AG10803 (cell line): ENCODE data around the gene MEIS1.
A peak's percentile ranks its signal among the peaks of the same experiment; 100 is the strongest.

ENCODE experiments used
- DNase-seq: peaks from one replicate; pipeline ENCODE4 v3.0.0; 2010; ENCODE audit warnings: low read depth
- H3K4me3 ChIP-seq: 2 replicates; pipeline ENCODE4 v1.5.1; 2011; ENCODE audit warnings: mild to moderate bottlenecking, low read length, control low read depth
- CTCF ChIP-seq: conservative IDR thresholded peaks from 2 replicates; pipeline ENCODE4 v1.5.1; 2011; ENCODE audit warnings: mild to moderate bottlenecking, low read length, control low read depth, inconsistent platforms

MEIS1 gene

GRCh38 chr2:66583881-66584280 is 149.0 kb downstream of the MEIS1 start:
- TF ChIP-seq CTCF = no peak
- no peak overlapping the region for H3K4me3 ChIP-seq
- no peak for DNase-seq

- H3K4me3 ChIP-seq = no peak overlapping the region
- no peak for TF ChIP-seq CTCF
- DNase-seq = no peak
Measured at GRCh38 chr2:66585587-66585986, 150.7 kb downstream of the MEIS1 start.

GRCh38 chr2:66587216-66587615 is 152.3 kb downstream of the MEIS1 start:
- H3K4me3 ChIP-seq = no peak overlapping the region
- peak; percentile 35 for TF ChIP-seq CTCF
- peak; percentile 9 for DNase-seq

GRCh38 chr2:66594001-66594400 is 159.1 kb downstream of the MEIS1 start:
- DNase-seq = no peak
- no peak overlapping the region for H3K4me3 ChIP-seq
- no peak for TF ChIP-seq CTCF

GRCh38 chr2:66595556-66595955 is 160.6 kb downstream of the MEIS1 start:
- no peak overlapping the region for H3K4me3 ChIP-seq
- no peak for TF ChIP-seq CTCF
- DNase-seq = no peak

GRCh38 chr2:66596256-66596655 is 161.3 kb downstream of the MEIS1 start:
- TF ChIP-seq CTCF = no peak
- DNase-seq = no peak
- H3K4me3 ChIP-seq = no peak overlapping the region

- no peak for TF ChIP-seq CTCF
- peak; percentile 58 for DNase-seq
- no peak overlapping the region for H3K4me3 ChIP-seq
Measured at GRCh38 chr2:66601624-66602023, 166.7 kb downstream of the MEIS1 start.
